ENCODE data around the gene GRAP. TPM values are rescaled to one million over a fixed set of nuclear protein-coding genes. Genes with fewer than 3 reads are reported as not detected.
"Not testable (repeated sequence)": the region's sequence is repeated elsewhere in the genome, so short reads cannot be mapped to it uniquely, and the experiment has no call there.

GRAP gene
- total and polyA plus RNA-seq, 7 experiments from 2014 or later = 31.9 to 162 (median 84.4) TPM

DNA sequence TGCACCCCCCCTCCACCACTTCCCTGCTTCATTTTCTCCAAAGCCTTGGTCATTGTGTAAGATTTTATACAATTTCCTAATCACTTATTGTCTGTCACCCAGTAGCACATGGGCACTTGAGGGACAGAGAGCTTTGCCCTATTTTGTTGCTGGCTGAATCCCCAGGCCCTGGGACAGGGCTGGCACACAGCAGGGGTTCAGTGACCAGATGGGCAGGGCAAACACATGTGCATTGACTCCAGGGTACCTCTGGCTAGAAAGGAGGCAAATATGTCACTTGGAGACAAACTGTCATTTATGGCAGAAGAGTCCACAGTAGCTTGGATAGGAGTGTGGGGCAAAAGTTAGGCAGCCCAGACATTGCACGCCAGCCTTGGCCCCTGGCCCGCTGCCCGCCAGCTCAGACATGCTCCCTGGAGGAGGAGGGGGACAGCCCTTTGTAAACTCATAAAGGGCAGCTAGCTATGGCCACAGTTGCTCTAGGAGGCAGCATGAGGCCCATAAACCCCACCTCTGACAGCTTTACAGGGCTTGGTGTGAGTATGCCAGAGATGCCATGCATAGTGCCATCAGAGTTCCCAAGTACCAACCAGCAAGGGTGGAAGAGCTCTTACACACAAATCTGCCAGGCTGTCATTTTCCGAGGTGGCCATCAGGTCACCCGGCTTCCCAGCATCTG, 15.8 kb downstream of the GRAP start:
- H3K27ac ChIP-seq (ENCODE audit: low read depth, low read length); POLR2A ChIA-PET; CTCF ChIA-PET; DNase-seq; H3K9me3 ChIP-seq (ENCODE audit: control insufficient read depth in 2 of 3, low read length in 3 of 3); H3K4me1 ChIP-seq (ENCODE audit: control insufficient read depth in 2 of 2, insufficient read depth in 2 of 2, low read length in 2 of 2); H3K27me3 ChIP-seq (ENCODE audit: control insufficient read depth in 2 of 2, insufficient read depth in 2 of 2, low read length in 2 of 2); H3K36me3 ChIP-seq (ENCODE audit: control insufficient read depth in 2 of 3, insufficient read depth in 3 of 3, low read length in 3 of 3); H3K27ac Mint-ChIP-seq; H3K36me3 Mint-ChIP-seq; ATAC-seq; H3K9me3 Mint-ChIP-seq; H3K4me1 Mint-ChIP-seq; H3K27me3 Mint-ChIP-seq; H3K4me3 ChIP-seq (ENCODE audit: low read length); H3K4me3 Mint-ChIP-seq; intact Hi-C loops (cut with micrococcal nuclease): not testable (repeated sequence)

DNA sequence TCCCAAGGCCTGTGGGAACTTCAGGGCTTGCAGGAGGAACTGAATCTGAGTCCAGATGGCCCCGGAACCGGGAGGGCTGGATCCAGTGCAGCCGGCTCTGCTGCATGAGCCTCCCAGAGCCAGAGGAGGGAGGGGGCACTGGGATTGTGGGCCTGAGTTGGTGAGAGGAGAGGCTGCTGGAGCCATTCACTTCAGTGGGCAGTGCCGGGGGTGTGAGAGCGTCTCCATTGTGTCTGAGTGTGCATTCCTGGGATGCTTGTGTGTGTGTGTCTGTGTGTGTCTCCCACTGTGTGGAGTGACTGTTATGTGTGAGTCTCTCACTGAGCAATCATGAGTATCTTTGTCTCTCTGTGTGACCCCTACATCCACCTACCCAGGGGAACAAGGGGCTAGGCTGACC, 17.0 kb downstream of the GRAP start:
- H3K27ac Mint-ChIP-seq; DNase-seq; H3K4me1 Mint-ChIP-seq; intact Hi-C loops (cut with micrococcal nuclease); H3K9me3 Mint-ChIP-seq; POLR2A ChIA-PET; H3K4me1 ChIP-seq (ENCODE audit: control insufficient read depth in 2 of 2, insufficient read depth in 2 of 2, low read length in 2 of 2); H3K27me3 Mint-ChIP-seq; H3K36me3 ChIP-seq (ENCODE audit: control insufficient read depth in 2 of 3, insufficient read depth in 3 of 3, low read length in 3 of 3); H3K36me3 Mint-ChIP-seq; H3K4me3 ChIP-seq (ENCODE audit: low read length); H3K4me3 Mint-ChIP-seq; H3K27me3 ChIP-seq (ENCODE audit: control insufficient read depth in 2 of 2, insufficient read depth in 2 of 2, low read length in 2 of 2); H3K27ac ChIP-seq (ENCODE audit: low read depth, low read length); H3K9me3 ChIP-seq (ENCODE audit: control insufficient read depth in 2 of 3, low read length in 3 of 3); CTCF ChIA-PET; ATAC-seq: not testable (repeated sequence)

DNA sequence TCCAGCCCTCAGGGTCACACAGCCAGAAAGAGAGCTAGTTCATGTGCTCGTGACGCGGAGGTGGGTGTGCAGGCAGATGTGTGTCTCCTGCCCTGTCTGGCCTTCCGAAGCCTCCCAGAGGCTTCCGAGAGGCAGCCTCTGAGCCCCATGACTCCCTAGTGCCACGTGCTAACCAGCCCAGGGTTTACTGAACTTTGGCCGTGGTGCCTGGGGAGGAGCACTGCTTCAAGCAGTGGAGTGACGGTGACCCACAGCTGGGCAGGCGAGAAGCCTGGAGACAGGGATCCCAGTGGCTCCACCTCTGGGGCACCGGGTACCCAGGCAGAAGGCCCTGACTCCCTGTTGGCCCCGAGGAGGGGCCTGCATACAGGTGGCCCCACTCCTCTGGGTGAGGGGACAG, 18.1 kb downstream of the GRAP start:
- H3K4me3 ChIP-seq (ENCODE audit: low read length); H3K36me3 Mint-ChIP-seq; DNase-seq; H3K4me3 Mint-ChIP-seq; H3K9me3 ChIP-seq (ENCODE audit: control insufficient read depth in 2 of 3, low read length in 3 of 3); H3K27ac Mint-ChIP-seq; H3K27ac ChIP-seq (ENCODE audit: low read depth, low read length); intact Hi-C loops (cut with micrococcal nuclease); H3K27me3 Mint-ChIP-seq; CTCF ChIA-PET; H3K27me3 ChIP-seq (ENCODE audit: control insufficient read depth in 2 of 2, insufficient read depth in 2 of 2, low read length in 2 of 2); H3K36me3 ChIP-seq (ENCODE audit: control insufficient read depth in 2 of 3, insufficient read depth in 3 of 3, low read length in 3 of 3); H3K9me3 Mint-ChIP-seq; POLR2A ChIA-PET; ATAC-seq: not testable (repeated sequence)
- peaks cover 12 to 15% (median 15%) of the 10 kb centered on the region in 7 donors for H3K4me1 Mint-ChIP-seq
- peaks cover 0 to 13% of the 10 kb centered on the region in 2 donors for H3K4me1 ChIP-seq (ENCODE audit: control insufficient read depth in 2 of 2, insufficient read depth in 2 of 2, low read length in 2 of 2)

DNA sequence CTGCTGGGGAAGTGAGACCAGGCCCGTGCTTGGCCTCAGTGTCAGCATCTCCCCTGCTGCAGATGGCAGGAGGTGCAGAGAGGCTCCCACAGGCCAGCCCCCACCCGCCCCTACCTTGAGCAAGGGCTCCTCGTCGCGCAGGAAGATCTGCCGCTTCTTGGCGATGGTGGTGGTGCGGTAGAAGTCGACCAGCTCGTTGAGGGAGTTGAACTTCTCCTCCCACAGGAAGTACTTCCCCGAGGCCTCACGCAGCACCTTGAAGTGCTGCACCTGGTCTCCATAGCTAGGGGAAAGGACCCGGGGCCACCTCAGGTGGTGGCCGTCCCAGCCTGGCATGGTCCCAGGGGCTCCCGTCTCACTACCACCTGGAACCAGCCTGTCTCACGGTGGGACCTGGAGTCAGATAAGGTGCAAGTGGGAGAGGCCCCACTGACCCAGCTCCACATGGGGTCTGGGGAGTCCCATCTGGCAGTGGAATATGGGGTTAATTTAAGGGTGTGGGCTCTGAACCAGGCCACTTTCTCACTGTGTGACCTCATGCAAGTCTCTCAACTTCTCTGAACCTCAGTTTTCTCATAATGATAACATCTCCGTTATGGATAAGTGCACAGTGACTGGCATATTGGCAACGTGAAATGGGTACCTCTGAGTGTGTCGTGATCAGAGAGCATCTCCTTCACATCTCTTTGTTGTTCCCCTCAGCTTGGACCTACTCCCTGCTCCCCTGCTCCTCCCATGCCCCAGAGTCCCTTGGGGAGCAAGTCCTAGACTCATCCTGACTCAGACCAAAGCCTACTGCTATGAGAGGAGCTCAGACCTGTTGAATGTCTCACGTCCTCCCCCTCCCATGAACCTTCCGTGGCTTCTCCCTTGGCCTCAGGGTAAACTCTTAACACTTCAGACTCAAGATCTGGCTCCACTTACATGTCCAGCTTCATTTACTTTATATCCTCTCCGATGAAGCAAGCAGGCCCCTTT, 22.4 kb downstream of the GRAP start:
- Histone ChIP-seq H3K4me1 (ENCODE audit: control insufficient read depth in 2 of 2, insufficient read depth in 2 of 2, low read length in 2 of 2) (peaks cover 0 to 14% of the 10 kb centered on the region in 2 donors), H3K9me3 (ENCODE audit: control insufficient read depth in 2 of 3, low read length in 3 of 3) (no peaks in the 10 kb centered on the region), H3K4me3 (ENCODE audit: low read length) (no peak overlapping the region), H3K27ac (ENCODE audit: low read depth, low read length) (peak overlapping the region; percentile 67), H3K36me3 (ENCODE audit: control insufficient read depth in 2 of 3, insufficient read depth in 3 of 3, low read length in 3 of 3) (peaks cover 0 to 38% (median 3%) of the 10 kb centered on the region in 3 experiments), H3K27me3 (ENCODE audit: control insufficient read depth in 2 of 2, insufficient read depth in 2 of 2, low read length in 2 of 2) (no peaks in the 10 kb centered on the region)
- CTCF ChIA-PET = interaction anchor here (0.6 to 1.1 kb wide), 3 partner anchors 13 to 348 kb away, joined by 3 read pairs; no protein-coding TSS in a partner anchor
- H3K27me3 Mint-ChIP-seq = no peaks in the 10 kb centered on the region
- peaks cover 12 to 32% (median 22%) of the 10 kb centered on the region in 7 donors for H3K4me1 Mint-ChIP-seq
- H3K9me3 Mint-ChIP-seq = no peaks in the 10 kb centered on the region
- ATAC-seq = peak; percentile 30
- POLR2A ChIA-PET = interaction anchor here (0.6 to 1.4 kb wide), 5 partner anchors 10 to 282 kb away, joined by 5 to 8 read pairs (median 7); partner anchors contain the start of gene FAM83G
- intact Hi-C loops (cut with micrococcal nuclease) = no loop called here
- H3K4me3 Mint-ChIP-seq = peak overlapping the region; percentile 16 to 78 (median 64)
- peaks cover 0 to 13% (median 9%) of the 10 kb centered on the region in 5 donors for H3K36me3 Mint-ChIP-seq
- peak overlapping the region; percentile 20 to 95 (median 91) for H3K27ac Mint-ChIP-seq
- DNase-seq = peak in 7 of 9 donors; percentile 12 to 53 (median 41)

DNA sequence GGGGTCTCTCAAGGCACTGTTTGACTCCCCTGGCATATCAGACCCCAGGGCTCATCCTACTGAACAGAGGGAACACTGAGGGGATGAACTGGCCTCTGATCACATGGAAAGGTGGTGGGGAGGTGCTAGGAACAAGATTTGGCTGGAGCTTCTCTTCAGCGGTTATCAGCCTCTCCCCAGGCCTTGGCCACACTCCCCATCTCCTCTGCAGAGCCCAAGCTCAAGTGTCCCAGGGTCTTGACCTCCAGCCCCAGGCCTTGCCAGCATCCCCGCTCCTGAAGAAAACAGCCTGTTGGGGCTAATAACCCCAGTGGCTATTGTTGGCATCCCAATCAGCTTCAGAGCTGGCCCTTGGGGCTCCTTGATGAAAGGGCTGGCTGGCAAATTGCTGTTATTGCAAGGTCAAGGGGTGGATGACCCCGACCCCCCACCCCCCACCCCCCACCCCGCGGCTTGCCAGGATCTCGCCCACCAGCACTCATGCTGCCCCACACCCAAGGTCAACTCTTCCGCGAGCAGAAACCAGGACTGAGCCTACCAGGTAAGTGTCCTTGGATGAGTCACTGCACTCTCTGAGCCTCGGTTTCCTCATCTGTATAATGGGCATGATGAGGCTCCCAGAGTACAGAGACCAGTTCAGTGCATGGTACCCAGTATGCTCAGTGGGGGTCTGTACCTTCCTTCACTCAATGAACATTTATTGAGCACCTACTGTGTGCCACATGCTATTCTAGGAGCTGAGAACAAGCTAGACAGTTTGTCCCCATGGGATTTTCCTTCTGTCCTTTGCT, 23.4 kb downstream of the GRAP start:
- peaks cover 0 to 14% of the 10 kb centered on the region in 2 donors for H3K4me1 ChIP-seq (ENCODE audit: control insufficient read depth in 2 of 2, insufficient read depth in 2 of 2, low read length in 2 of 2)
- H3K4me3 ChIP-seq (ENCODE audit: low read length) = no peak overlapping the region
- ATAC-seq (no peak), DNase-seq (peak in 1 of 9 donors; percentile 7)
- Mint-ChIP-seq H3K27ac (peak overlapping the region in 8 of 9 donors; percentile 80 to 95 (median 92)), H3K27me3 (no peaks in the 10 kb centered on the region), H3K36me3 (peaks cover 0 to 17% (median 9%) of the 10 kb centered on the region in 5 donors), H3K4me1 (peaks cover 14 to 38% (median 28%) of the 10 kb centered on the region in 7 donors), H3K9me3 (no peaks in the 10 kb centered on the region), H3K4me3 (peak overlapping the region in 8 of 10 donors; percentile 16 to 78 (median 64))
- ChIA-PET POLR2A (interaction anchor here (1.1 to 1.3 kb wide), 2 partner anchors 9 to 19 kb away, joined by 5 to 8 read pairs; partner anchors contain the start of gene FAM83G), CTCF (interaction anchor here (0.9 to 1.9 kb wide), 3 partner anchors 12 to 62 kb away, joined by 3 to 9 read pairs (median 4); no protein-coding TSS in a partner anchor)
- peak overlapping the region; percentile 67 for H3K27ac ChIP-seq (ENCODE audit: low read depth, low read length)
- intact Hi-C loops (cut with micrococcal nuclease) = no loop called here
- H3K36me3 ChIP-seq (ENCODE audit: control insufficient read depth in 2 of 3, insufficient read depth in 3 of 3, low read length in 3 of 3) = peaks cover 0 to 48% (median 3%) of the 10 kb centered on the region in 3 experiments
- no peaks in the 10 kb centered on the region for H3K27me3 ChIP-seq (ENCODE audit: control insufficient read depth in 2 of 2, insufficient read depth in 2 of 2, low read length in 2 of 2)
- H3K9me3 ChIP-seq (ENCODE audit: control insufficient read depth in 2 of 3, low read length in 3 of 3) = no peaks in the 10 kb centered on the region

DNA sequence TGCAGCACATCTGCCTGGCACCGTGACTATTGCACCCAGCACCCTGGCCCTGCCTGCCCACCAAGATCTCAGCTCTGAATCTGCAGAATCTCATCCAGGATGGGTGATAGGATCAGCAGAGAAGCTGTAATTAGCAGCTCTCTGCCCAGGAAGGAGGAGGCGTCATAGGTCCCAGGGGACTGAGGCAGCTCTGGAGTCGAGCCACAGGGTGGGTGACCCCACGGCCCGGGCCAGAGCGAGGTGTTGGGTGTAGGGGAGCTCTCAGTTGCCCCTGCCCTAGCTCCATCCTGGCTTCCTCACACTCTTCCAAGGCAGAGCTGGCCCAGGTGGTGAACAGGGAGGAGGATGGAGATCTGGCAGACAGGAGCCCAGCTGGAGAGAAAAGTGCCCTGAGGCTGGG, 24.0 kb downstream of the GRAP start:
- Histone ChIP-seq H3K36me3 (ENCODE audit: control insufficient read depth in 2 of 3, insufficient read depth in 3 of 3, low read length in 3 of 3) (peaks cover 0 to 50% (median 3%) of the 10 kb centered on the region in 3 experiments), H3K27ac (ENCODE audit: low read depth, low read length) (peak overlapping the region; percentile 29), H3K4me3 (ENCODE audit: low read length) (no peak overlapping the region), H3K9me3 (ENCODE audit: control insufficient read depth in 2 of 3, low read length in 3 of 3) (no peaks in the 10 kb centered on the region), H3K4me1 (ENCODE audit: control insufficient read depth in 2 of 2, insufficient read depth in 2 of 2, low read length in 2 of 2) (peaks cover 0 to 14% of the 10 kb centered on the region in 2 donors), H3K27me3 (ENCODE audit: control insufficient read depth in 2 of 2, insufficient read depth in 2 of 2, low read length in 2 of 2) (no peaks in the 10 kb centered on the region)
- Mint-ChIP-seq H3K36me3 (peaks cover 0 to 17% (median 9%) of the 10 kb centered on the region in 5 donors), H3K4me1 (peaks cover 14 to 38% (median 30%) of the 10 kb centered on the region in 7 donors), H3K27ac (peak overlapping the region in 8 of 9 donors; percentile 2 to 81 (median 51)), H3K9me3 (no peaks in the 10 kb centered on the region), H3K4me3 (peak overlapping the region in 1 of 10 donors; percentile 52), H3K27me3 (no peaks in the 10 kb centered on the region)
- DNase-seq (peak in 1 of 9 donors; percentile 6), ATAC-seq (no peak)
- POLR2A ChIA-PET = interaction anchor here (0.8 to 1.1 kb wide), 2 partner anchors 15 to 18 kb away, joined by 4 to 5 read pairs; no protein-coding TSS in a partner anchor
- CTCF ChIA-PET = interaction anchor here (1.3 to 1.9 kb wide), 3 partner anchors 11 to 62 kb away, joined by 3 to 9 read pairs (median 4); no protein-coding TSS in a partner anchor
- intact Hi-C loops (cut with micrococcal nuclease) = no loop called here
